Panc1 (cell line): ENCODE results near the gene ZC3H18. TPM values are rescaled to one million over a fixed set of nuclear protein-coding genes. Genes with fewer than 3 reads are reported as not detected.
"Not testable (repeated sequence)": the region's sequence is repeated elsewhere in the genome, so short reads cannot be mapped to it uniquely, and the experiment has no call there.

Experiments
- ATAC-seq: fragments of 200-7000 bp; cut with Tn5 transposase; 2 replicates; pipeline ENCODE4 v1.9.1; 2020; ENCODE audit warnings: mild to moderate bottlenecking, moderate library complexity
- BruUV-seq: library from RNA; stranded (reverse); fragments of 400-500 nt; replicated peaks from 2 replicates; lab custom pipeline; 2021; lab: Mats Ljungman, UMichigan
- CTCF ChIA-PET: fragments of 300-600 bp; sonication (Branson Sonifier 250); formaldehyde crosslinking; loops from one replicate; lab custom pipeline; 2022; ENCODE audit warnings: antibody characterized with exemption; lab: Charles Lee
- POLR2A ChIA-PET: fragments of 300-600 bp; sonication (Branson Sonifier 250); formaldehyde crosslinking; loops from one replicate; lab custom pipeline; 2022; ENCODE audit warnings: antibody characterized with exemption; lab: Charles Lee
- DNase-seq: peaks from one replicate; pipeline ENCODE4 v3.0.0-alpha.2; 2010; ENCODE audit warnings: low read depth, low spot score
- H3K27ac ChIP-seq: 2 replicates; pipeline ENCODE4 v1.5.1; 2011; ENCODE audit warnings: mild to moderate bottlenecking, low read length, inconsistent platforms
- H3K27me3 ChIP-seq: fragments of 200-500 bp; sonication (Bioruptor generic); 2 replicates; pipeline ENCODE4 v1.6.0; 2014; ENCODE audit warnings: low read length, inconsistent platforms; ENCODE audit not compliant: control insufficient read depth, insufficient read depth
- H3K36me3 ChIP-seq: fragments of 200-500 bp; sonication (Bioruptor generic); 2 replicates; pipeline ENCODE4 v1.5.1; 2014; ENCODE audit warnings: inconsistent platforms, mild to moderate bottlenecking, low read length, moderate library complexity; ENCODE audit not compliant: control insufficient read depth, insufficient read depth
- H3K4me1 ChIP-seq: 2 replicates; pipeline ENCODE4 v1.5.1; 2011; ENCODE audit warnings: inconsistent platforms, mild to moderate bottlenecking, low read length, moderate library complexity; ENCODE audit not compliant: control insufficient read depth, insufficient read depth
- H3K4me3 ChIP-seq, 2 experiments: 2 replicates each; pipeline ENCODE4 v1.5.1; 2011 to 2012; ENCODE audit warnings: low read depth in 2 of 2, low read length in 2 of 2, mild to moderate bottlenecking in 2 of 2, inconsistent platforms in 1 of 2, moderate library complexity in 1 of 2
- H3K9me3 ChIP-seq: fragments of 200-500 bp; sonication (Bioruptor generic); 2 replicates; pipeline ENCODE4 v1.5.1; 2014; ENCODE audit warnings: low read depth, mild to moderate bottlenecking, inconsistent platforms, low read length, moderate library complexity; ENCODE audit not compliant: control insufficient read depth, insufficient read depth
- CTCF ChIP-seq: fragments of 450-650 bp; IDR thresholded peaks from 2 replicates; pipeline ENCODE4 v1.5.1; 2017; ENCODE audit warnings: mild to moderate bottlenecking
- POLR2AphosphoS5 ChIP-seq: IDR thresholded peaks from 2 replicates; pipeline ENCODE4 v1.6.1; 2012; ENCODE audit warnings: mild to moderate bottlenecking, low read depth, low read length, moderate library complexity
- REST ChIP-seq, 2 experiments: IDR thresholded peaks; 2 replicates each; pipeline ENCODE4 v1.6.1; 2011 to 2012; ENCODE audit warnings: low read depth in 2 of 2, control low read depth in 1 of 2, low read length in 1 of 2, mild to moderate bottlenecking in 1 of 2, moderate library complexity in 1 of 2; ENCODE audit not compliant: insufficient read depth in 1 of 2
- SIN3A ChIP-seq: IDR thresholded peaks from 2 replicates; pipeline ENCODE4 v1.6.1; 2012; ENCODE audit warnings: low read depth, mild to moderate bottlenecking, low read length, moderate library complexity, borderline replicate concordance; ENCODE audit not compliant: insufficient read depth
- TCF7L2 ChIP-seq: IDR thresholded peaks from 2 replicates; pipeline ENCODE4 v1.6.1; 2011; ENCODE audit warnings: mild to moderate bottlenecking, low read depth, low read length, inconsistent platforms
- in situ Hi-C: cut with HindIII; loops from 2 replicates; pipeline ENCODE4 v1.10.0; 2016; ENCODE audit warnings: low sequenced_read_pairs, low pct_unique_long_range_greater_than_20kb
- intact Hi-C: fragments of 100-400 bp; cut with micrococcal nuclease; formaldehyde crosslinking; loops from one replicate; pipeline ENCODE4 v1.10.0; 2022; ENCODE audit not compliant: unreplicated experiment
- total RNA-seq: library from RNA; stranded (reverse); gene quantifications from one replicate; pipeline ENCODE4 v1.2.1, GENCODE V29; 2021; ENCODE audit not compliant: unreplicated experiment

Gene ZC3H18
- total RNA-seq, 1 experiment from 2014 or later, result 45.9 TPM

DNA sequence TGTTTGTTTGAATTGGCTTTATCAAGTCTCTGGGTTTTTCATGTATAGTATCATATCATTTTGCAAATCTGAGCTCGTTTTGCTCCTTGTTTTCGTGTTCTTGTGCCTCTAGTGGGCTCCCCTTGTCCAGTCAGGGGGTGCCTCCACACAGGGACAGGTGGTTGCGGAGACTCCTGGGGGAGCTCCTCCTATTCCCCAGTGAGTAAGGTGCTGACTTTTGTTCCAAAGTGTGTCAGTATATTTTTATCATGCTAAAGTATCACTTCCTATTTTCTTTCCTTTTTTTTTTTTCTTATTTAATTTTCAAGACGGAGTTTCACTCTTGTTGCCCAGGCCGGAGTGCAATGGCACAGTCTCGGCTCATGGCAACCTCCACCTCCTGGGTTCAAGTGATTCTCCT lies 37.9 kb downstream of the ZC3H18 start:
- intact Hi-C loops, result no loop called here
- Histone ChIP-seq H3K4me3 (no peak overlapping the region), H3K27ac (no peak overlapping the region), H3K27me3 (no peaks in the 10 kb centered on the region), H3K4me1 (no peaks in the 10 kb centered on the region), H3K36me3 (no peaks in the 10 kb centered on the region; the same call in 1 of the 2 replicates), H3K9me3 (no peaks in the 10 kb centered on the region)
- CTCF ChIA-PET, result no interaction called here
- DNase-seq, result no peak
- BruUV-seq, result no TSS peak
- TF ChIP-seq SIN3A (no peak), POLR2AphosphoS5 (no peak), REST (IDR thresholded peaks at IDR 0.05; ENCODE audit: insufficient read depth in 1 of 2, low read depth in 2 of 2, low read length in 1 of 2) (no peak), TCF7L2 (no peak), CTCF (no peak)
- POLR2A ChIA-PET, result no interaction called here
- ATAC-seq, result no peak
- in situ Hi-C loops, result no loop called here

DNA sequence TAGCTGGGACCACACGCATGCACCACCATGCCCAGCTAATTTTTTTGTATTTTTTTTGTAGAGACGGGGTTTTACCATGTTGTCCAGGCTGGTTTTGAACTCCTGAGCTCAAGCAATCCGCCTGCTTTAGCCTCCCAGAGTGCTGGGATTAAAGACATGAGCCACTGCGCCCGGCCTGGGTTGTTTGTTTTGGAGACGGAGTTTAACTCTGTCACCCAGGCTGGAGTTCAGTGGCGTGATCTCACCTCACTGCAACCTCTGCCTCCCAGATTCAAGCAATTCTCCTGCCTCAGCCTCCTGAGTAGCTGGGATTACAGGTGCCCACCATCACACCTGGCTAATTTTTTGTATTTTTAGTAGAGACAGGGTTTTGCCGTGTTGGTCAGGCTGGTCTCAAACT lies 39.2 kb downstream of the ZC3H18 start:
- BruUV-seq, H3K27ac ChIP-seq, H3K4me3 ChIP-seq, H3K9me3 ChIP-seq, intact Hi-C loops, in situ Hi-C loops, H3K36me3 ChIP-seq, POLR2A ChIA-PET, H3K27me3 ChIP-seq, DNase-seq, ATAC-seq, H3K4me1 ChIP-seq: not testable (repeated sequence)
- CTCF ChIA-PET, result interaction anchor here (0.6 kb wide), 1 partner anchor 139 kb away, joined by 4 read pairs; no protein-coding TSS in a partner anchor

DNA sequence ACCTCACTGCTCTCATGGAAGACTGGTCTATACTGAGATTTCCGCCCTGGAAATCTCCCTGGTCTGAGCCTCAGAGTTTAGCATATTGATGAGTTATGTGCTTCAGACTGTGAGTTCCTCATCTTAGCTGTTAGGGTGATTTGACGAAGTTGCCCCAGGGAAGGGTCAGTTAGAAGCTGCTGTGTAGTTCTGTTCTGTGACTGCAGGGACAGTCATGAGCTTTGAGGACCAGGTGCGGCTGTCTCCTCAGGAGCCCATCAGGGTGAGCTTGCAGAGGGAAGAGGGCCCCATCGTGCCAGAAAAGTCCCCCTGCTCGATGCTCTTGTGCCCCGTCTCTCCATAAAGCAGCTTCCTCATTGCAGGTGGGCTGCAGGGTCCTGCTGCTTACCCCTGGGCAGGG lies 39.9 kb downstream of the ZC3H18 start:
- in situ Hi-C loops (no loop called here), intact Hi-C loops (no loop called here)
- Histone ChIP-seq H3K27ac (no peak overlapping the region), H3K36me3 (no peaks in the 10 kb centered on the region; the same call in 1 of the 2 replicates), H3K4me3 (no peak overlapping the region), H3K9me3 (no peaks in the 10 kb centered on the region), H3K27me3 (no peaks in the 10 kb centered on the region), H3K4me1 (no peaks in the 10 kb centered on the region)
- ATAC-seq (no peak), DNase-seq (no peak)
- BruUV-seq, result no TSS peak
- CTCF ChIA-PET, result no interaction called here
- POLR2A ChIA-PET, result no interaction called here
- TF ChIP-seq SIN3A (no peak), REST (IDR thresholded peaks at IDR 0.05; ENCODE audit: insufficient read depth in 1 of 2, low read depth in 2 of 2, low read length in 1 of 2) (no peak), TCF7L2 (no peak), POLR2AphosphoS5 (no peak), CTCF (no peak)
